NOMO-1 (cell line): ENCODE data around the gene MMP20.

ENCODE experiments used
- DNase-seq, 2 experiments: peaks; one replicate each; lab custom pipeline; 2025; ENCODE audit not compliant: unreplicated experiment in 2 of 2; lab: John Stamatoyannopoulos, UW

The MMP20 gene

GRCh38 chr11:102596578-102596977 lies 28.6 kb downstream of the MMP20 start:
- DNase-seq: no peak

DNA sequence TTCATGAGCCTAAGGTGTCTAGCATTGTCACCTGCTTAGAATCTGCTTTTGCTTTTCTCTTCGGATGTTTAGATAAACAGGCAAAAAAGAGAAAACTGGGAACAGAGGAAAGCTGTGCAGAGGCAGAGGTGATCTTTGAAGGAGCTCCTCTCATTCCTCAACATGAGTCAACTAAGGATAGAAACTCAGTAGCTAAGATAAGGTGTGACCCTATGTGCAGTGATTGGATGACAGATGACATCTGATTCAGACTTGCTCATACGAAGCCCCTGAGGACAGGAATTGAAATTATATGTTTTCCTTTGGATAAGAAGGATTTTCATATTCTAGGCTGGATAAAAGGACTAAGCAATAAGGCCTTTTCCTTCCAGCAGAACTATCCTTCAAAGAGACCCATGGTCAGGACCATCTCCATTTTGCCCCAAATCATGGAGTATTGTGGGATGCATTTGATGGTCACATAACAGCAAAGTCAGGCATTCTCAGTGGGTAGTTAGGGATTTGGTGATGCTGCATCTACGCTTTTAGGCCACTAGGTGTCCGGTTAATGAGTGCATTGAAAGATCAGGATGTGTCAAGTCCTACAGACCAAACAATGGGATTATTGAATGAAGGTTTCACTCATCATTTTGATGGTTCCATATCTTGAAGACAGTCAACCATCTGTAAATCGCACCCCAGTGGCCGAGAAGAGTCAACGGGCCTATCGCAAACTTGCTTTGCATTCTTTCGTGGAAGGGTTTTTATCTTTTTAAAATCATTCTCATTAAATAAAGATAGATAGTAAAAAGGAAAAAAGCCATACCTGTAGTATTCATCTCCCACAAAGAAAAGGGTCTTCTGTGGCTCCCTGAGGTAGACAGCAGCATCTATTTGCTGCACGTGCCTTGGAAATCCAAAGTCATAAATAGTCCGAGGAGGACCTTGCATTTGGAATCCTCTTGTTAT lies 32.2 kb downstream of the MMP20 start:
- DNase-seq: no peak

DNA sequence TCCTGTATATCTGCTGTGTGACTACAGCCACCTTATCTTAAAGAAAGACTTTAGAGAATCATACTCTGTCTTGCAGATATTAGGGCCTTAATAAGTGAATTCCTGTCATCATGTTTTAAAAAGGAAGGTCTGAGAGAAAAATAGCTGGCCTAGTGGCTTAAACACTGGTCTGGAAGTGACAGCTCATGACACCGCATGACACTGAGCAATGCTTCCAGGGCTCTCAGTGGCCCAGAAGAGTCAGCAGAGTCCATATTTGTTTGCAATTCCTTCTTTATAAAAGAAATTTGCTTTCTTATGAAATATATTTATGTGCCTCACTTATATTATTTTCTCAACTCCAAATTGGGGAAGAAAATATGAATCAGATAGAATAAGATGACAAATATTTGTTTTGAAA lies 33.0 kb downstream of the MMP20 start:
- DNase-seq: no peak

DNA sequence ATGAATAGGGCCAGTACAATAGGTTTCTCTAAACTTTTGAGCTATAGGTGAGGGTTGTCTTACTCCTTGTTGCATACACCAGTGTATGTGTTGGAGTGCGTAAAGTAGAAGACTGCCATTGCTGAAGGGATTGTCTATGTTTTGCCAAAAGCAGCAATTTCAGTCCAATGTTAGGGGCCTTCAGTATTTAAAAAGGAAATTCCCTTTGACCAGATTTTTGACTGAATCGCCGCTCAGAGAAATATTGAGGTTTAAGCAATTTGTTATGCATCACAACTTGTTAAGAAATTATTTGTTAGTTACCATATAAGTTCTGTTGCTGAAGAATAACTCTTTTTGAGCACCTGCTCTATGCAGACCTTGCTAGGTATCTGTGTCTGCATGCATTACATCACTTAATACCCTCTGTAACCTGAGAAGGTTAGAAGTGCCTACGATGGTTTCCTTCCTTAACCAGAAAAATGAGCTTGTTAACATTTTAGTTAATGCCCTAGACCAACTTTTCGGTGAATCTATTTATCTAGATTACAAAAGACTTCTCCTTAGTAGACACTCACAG lies 33.9 kb downstream of the MMP20 start:
- DNase-seq: no peak

DNA sequence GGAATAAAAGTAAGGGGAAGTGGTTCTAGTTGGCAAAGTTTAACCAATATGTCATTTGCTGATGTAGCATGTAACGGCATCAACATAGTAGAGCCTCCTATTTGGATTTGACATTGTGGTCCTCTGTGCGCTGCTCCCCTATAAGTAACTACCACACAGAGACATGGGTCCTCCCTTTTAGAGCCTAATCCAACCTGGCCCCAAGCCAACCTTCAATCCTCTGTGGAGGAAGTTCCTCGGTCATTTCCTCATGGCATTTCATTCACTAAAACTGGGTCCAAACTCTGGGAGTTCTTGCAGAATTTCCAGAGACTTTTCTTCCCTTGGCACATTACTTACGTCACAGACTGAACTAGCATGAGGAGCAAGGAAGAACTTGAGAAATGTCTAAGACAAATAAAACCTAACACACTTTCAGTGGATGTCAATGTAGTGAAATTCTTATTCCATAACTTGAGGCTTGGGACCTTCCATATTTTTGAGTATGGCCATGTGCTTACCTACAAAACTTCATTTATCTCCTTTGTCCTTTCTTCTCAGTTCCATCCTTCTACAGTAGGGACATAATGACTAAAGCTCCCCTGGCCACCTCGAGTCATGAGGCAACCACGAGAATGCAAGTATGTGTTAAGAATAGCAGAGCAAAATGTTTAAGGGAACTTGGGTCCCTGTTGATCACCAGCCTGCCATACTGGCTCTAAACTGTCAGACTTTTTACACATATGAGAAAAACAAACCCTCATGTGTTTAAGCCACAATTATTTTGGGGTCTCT lies 34.7 kb downstream of the MMP20 start:
- peak in 1 of 2 experiments; percentile 32 for DNase-seq

- DNase-seq: peak; percentile 11 to 12
Measured at GRCh38 chr11:102589047-102589459, 36.1 kb downstream of the MMP20 start.

DNA sequence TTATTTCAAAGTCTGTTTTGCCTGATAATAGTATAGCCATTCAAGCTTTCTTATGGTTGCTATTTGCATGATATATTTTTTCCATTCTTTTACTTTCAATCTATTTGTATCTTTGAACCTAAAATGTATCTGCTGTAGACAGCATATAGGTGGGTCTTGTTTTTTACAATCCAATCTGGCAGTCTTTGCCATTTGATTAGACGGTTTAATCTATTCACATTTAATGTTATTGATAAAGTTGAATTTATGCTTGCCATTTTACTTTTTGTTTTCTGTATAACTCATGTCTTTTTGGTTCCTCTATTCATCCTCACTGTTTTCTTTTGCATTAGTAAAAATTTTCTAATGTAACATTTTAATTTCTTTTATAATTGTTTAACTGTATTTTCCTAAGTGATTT lies 37.4 kb downstream of the MMP20 start:
- no peak for DNase-seq

- peak in 1 of 2 experiments; percentile 11 for DNase-seq
Measured at GRCh38 chr11:102583141-102583873, 41.8 kb downstream of the MMP20 start.

DNA sequence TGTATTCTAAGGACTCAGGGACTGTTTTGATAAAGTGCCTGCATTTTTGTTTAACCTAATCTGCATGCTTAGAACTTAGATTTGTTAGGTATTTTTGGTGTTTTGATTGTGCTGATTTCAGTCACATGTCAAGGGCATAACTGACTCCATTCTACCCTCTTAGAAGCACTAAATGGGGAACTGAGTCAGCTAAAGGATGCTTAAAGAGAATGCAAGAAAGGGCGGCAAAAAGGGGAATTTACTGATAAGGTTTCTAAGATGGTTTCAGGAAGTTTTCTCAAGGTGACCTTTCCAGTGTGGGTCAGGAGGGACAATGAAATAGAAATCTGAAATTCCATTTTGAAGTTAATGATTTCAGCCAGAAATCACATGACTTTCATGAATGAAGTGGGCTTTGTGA lies 43.0 kb downstream of the MMP20 start:
- no peak for DNase-seq

GRCh38 chr11:102581066-102581465 lies 44.1 kb downstream of the MMP20 start:
- DNase-seq: no peak

GRCh38 chr11:102580185-102580951 lies 44.8 kb downstream of the MMP20 start:
- DNase-seq: no peak

GRCh38 chr11:102577723-102578122 lies 47.4 kb downstream of the MMP20 start:
- no peak for DNase-seq

DNA sequence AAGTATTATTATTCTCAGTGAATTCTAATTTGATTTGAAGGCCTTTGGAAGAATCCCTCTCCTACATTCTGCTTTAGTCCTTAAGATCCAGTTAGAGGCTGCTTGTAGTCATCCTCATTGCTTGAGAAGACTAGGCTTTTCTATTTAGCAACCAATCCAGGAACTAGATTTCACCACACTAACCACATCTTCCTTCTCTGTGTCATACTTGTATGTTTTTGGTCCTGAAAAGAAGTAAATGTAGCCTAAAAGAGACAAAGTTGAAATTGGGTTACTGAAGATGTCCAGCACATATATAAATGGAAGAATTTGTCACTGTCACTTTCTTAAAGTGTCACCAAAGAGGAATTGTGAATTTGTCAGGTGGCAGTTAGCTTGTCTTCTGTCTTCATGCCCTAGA lies 48.0 kb downstream of the MMP20 start:
- DNase-seq: peak; percentile 81 to 94

DNA sequence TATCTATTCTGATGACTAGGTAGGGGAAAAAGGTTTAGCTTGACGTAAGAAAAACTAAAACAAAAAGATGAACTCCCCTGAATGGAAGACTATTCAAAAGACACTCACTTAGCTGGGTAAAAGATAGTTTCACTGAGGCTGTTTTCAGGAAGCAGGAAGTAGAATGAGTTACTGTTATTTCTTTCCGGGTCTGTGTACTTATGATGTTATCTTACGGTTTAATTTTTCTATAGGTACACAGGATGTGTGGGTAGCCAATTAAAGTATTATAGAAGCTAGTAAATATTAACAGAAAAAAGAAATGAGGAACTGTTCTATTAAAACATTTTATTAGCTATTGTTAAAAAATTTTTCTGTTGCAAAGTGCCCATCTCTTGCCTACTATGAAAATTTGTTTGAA lies 48.8 kb downstream of the MMP20 start:
- no peak for DNase-seq

DNA sequence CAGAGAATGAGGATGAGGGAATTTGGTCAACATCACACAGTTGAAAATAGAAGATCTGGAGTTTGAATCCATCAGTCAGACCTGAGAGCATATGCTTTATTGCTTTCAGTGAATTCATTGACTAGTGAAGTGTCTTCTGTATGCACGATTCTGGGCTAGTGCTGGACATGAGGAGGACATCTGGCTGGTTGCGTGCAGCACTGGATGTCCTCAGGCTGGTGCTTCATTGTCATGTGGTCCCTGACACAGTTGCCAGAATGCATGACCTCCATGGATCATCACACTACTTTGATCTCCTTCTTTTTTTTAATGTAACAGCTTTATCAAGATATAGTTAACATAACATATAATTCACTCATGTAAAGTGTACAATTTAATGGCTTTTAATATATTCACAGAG lies 50.1 kb downstream of the MMP20 start:
- no peak for DNase-seq

- DNase-seq: peak in 1 of 2 experiments; percentile 19
Measured at GRCh38 chr11:102573851-102574250, 51.3 kb downstream of the MMP20 start.

- DNase-seq: no peak
Measured at GRCh38 chr11:102572554-102573220, 52.4 kb downstream of the MMP20 start.

GRCh38 chr11:102568851-102569250 lies 56.3 kb downstream of the MMP20 start:
- DNase-seq: no peak

- DNase-seq: no peak
Measured at GRCh38 chr11:102566112-102566511, 59.0 kb downstream of the MMP20 start.
